ENCODE data around the gene NUTM1.

- no peak for TF ChIP-seq CTCF (IDR thresholded peaks at IDR 0.05)
- TF ChIP-seq POLR2A (IDR thresholded peaks at IDR 0.05): no peak
- TF ChIP-seq POLR2AphosphoS5 (IDR thresholded peaks at IDR 0.05): no peak
- TF ChIP-seq EP300 (IDR thresholded peaks at IDR 0.05): no peak
Measured at GRCh38 chr15:34370643-34371042, 27.5 kb downstream of the NUTM1 start.
